ENCODE measurements around the gene LHX6.

LHX6 gene

DNA sequence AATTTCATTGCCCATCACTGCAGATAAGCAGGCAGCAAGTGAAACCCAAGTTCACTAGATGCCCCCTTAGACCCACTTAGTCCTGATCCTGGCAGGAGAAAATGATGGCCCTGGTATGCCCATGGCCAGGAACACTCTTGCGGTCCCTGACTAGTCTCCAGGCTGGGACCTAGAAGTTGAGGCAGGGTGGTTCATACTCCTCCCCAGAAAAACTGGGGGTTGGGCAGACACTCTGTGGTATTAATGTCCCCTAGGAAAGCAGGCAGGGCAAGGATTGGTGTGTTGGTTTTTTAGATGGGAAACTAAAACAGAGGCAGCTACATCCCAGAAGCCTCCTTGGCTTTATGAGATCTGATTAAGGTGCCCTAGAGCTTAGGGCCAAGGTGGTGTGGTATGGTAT is 13.1 kb downstream of the LHX6 start:
- DNase-seq = no peak

DNA sequence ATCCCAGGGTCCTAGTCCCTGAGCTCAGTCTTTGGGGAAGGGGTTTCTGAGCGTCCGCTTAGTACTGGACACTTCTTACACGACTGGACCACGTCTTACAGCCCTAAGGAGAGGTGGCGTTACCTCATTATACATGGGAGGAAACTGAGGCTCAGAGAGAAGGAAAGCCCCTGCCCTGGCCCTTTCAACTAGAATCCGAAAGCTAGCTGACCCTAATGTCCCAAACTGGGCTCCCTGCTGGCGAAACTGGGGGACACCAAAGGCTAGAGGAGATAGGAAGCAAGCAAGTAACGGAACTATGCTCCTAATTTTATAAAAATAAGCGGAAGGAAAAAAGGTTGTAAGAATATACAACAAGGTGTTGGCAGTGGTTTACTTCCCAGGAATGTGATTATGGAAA is 14.2 kb downstream of the LHX6 start:
- DNase-seq = no peak

DNA sequence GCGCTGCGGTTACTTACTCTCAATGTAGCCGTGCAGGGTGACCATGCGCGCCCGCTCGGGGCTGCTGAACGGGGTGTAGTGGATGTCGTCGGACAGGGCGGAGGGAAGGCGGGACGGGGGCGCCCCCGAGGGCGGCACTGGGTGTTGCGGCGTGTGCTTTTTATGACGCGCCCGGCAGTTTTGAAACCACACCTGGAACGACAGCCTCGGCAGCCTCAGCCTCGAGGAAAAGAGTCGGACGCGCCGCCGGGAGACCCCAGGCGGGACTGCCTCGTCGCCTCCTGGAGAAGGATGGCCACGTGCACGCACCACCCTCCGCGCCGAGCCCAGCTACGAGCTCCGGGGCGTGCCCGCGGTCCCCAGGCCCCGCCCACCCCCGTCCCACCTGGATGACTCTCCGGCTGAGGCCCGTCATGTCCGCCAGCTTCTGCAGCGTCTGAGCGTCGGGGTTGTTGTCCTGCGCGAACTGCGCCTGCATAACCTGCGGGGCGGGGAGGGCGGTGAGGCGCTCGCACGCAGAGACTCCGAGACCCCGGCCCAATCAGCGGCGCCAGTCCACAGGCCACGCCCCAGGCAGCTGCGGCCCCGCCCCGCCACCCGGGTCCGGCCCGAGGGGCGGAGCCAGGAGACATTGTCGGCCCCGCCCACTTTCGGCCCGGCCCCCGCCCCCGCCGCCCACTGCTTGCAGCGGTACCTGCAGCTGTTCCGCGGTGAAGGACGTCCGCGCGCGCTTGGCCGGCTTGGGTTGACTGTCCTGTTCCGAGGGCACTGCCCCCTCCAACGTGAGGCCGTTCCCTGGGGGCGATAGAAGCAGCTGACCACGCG is 15.0 kb downstream of the LHX6 start:
- peak; percentile 66 for DNase-seq

DNA sequence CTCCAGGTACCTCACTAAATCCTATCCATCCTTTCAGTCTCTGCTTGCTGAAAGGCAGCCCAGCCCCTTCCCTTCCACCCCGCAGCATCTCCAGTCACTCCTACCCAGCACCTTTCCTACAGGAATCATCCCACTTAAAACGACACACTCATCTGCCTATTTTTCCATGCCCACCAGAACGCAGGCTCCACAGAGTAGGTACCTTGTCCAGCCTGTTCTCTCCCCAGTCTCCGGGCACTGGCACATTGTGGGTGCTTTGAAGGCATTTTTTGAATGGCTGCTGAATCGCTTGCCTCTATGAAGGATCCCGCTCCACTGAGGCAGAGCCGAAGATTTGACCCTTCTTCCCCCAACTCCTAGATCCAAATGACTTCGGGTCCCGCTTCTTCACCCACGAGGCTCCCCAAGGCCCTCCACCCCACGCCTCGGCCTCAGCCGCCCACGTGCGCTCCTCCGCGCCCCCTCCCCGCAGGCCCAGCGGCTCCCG is 15.6 kb downstream of the LHX6 start:
- DNase-seq = no peak

DNA sequence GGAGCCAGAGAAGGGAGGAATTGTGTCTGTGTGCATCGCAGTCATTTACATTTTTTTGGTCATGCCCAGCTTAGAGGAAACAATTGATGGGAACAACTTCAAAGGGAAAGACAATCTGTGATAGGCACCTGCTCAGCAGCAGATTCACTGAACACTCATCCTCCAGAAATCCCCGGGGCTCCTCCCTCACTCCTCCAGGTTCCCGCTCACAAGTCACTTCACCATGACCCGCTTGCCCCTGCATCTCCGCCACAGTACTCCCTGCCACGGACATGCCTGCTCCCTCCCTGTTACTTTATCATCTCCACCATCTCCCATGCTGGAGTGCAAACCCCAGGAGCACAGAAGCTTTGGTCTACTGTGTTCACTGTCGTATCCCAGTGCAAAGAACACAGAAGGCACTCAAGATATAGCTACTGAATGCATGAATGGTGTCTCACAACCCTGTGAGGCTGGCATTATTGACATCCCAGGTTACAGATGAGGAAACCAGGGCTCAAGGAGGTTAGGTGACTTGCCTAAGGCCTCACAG is 16.2 kb downstream of the LHX6 start:
- no peak for DNase-seq

DNA sequence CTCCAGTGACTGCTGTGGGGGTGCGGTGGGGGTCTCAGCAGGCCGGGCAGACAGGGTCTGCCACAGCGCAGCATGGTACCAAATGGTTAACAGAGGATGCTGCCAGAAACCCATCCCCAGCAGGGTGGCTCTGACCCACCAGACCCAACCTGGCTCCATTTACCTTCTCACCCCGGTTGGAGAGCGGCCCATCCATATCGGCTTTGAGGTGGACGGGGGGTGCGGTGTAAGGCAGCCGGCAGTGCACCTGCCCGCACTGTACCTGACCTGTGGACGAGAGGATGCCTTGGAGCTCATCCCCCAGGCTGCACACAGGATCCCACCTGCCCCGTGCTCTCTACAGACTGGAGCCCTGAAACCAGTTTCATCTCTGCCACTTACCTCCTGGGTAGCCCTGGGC is 19.3 kb downstream of the LHX6 start:
- DNase-seq = no peak

DNA sequence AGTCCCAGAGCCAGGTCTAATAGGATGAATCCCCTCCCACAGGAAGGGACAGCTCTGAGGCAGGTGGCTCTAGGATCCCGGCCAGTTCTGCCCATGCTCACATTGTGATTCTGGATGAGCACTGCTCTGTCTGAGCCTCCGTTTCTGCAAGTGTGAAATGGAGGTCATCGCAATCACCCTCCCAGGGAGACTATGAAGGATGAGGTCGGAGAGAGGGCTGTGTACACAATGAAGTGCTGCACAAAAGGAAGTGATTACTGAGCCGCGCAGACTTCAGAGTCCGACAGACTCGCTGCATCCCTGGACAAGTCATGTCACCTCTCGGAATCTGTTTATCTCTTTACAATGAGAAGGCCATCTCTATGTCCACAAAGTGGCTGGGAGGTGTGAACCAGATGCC is 21.7 kb downstream of the LHX6 start:
- no peak for DNase-seq

DNA sequence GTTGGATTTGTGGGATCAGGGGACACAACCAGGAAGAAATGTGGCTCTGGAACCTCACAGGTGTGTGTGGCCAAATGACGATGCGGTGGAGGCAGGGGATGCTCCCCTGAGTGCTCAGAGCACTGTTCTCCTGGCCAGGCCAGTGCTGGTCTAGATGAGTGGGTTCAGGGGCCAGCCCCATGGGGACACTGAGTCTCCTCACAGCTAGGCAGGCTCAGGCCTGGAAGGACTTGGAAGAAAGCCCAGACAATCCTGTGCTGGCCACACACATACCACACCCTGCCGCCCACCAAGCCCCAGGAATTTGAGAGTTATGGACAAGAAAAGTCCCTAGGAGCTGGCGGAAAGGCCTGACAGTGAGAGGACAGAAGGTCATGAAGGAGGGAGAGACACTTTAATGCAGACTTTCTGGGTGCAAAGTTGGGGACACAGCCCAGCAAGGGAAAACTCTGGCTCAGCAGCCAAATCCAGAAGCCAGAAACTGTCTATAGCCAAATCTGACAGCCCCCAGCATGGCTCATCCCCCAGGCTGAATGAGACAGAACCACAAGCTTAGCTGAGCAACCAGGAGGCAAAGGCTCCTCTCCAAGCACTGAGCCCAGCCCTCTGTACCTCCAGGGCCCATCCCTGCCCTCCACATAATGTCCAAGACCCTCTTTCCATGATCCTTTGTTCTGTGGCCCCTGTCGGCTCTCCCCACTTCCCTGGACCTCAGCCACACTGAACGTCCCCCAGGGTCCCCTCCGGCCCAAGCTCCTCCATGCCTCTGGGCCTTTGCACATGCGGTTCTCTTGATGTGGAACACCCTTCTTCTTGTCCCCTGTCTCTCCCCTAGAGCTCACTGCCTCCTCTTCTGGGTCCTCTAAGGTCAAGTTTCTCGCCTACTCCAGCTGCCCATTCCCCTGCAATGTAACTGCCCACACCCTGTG is 22.4 kb downstream of the LHX6 start:
- DNase-seq = no peak

DNA sequence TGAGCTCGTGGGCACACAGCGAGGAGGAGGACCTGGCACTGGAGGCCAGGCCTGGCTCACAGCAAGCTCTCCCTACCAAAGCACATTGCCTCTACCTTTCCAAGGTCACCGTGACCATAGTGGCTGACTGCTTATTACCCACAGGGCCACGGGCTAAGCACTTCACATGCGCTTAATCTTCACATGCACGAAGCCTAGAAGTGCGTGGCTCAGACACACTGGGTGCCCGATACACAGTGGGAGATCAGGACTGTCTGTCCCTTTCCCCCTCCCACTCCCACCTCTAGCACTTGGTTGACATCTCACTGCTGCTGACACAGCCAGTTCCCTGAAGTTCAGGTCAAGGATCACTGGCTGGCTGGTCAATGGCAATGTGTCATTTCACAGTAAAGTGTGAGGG is 23.6 kb downstream of the LHX6 start:
- DNase-seq = no peak

DNA sequence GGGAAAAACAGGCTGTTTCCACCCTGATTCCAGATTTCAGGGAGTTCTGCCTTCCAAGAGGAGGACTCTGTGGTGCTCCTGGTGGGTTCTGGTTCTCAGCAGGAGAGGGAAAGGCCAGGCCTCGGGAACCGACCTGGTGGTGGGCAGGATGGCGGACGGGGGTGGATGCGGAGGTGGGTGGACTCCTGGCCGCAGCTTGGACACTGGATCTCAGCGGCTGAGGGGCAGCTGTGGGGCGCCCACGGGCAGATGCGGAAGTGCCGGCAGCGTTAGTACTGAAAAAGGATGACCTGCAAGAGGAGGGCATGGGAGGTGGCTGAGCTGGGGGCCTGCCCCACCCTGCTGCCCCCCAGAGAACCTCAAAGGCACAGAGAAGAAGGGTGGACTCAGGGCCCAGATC is 24.3 kb downstream of the LHX6 start:
- no peak for DNase-seq

DNA sequence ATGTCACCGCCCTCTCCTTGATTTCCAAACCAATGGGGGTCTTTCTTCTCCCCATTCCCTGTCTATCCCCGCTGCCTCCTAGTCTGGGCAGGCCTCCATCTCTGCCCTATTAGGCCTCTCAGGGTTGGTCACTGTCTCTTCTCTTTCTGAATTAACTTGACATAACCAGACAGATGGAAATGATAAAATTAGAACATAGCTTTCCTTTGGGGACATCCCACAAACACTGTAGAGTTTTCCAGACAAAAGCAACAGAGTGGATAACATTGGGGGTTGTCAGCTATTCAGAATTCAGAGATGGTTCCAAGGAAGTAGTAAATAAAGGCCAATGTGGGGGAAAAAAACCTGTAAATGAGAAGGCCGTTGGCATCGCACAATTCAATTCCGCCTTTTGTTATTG is 24.7 kb downstream of the LHX6 start:
- DNase-seq = no peak

DNA sequence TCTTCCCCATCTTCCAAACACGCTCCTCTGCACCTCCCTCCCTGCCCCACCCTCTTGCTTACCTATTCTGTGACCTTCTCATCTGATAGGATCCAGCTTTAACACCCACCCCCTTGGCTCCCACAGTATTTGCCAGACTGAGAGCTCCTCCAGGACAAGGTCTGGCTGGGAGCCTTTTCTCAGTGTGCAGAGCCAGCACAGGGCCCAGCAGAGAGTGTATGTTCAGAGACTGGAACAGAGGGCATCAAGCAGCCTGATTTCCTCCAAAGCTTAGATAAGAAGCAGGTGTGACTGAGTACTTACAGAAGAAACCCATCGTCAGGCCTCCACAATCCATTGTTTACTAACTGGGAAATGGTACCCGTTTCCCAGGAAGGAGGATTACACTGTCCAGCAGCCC is 26.6 kb downstream of the LHX6 start:
- no peak for DNase-seq

DNA sequence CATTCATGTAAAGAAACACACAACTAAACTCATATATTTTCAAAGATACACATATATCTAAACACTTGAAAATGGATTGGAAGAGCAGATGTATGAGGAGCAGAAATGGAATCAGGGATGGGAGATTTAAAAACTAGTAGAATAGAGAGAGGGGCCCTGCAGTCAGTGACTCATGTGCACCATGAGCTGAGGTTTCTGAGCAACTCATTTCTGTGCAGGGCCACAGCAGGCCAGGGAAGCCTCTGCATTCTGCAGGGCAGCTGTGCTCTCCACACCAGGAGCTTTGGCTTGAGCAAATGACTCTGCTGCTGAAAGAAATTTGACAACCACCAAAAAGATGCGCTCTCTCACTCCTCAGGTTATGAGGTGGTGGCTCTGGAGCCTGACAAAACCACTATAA is 27.1 kb downstream of the LHX6 start:
- DNase-seq = no peak

DNA sequence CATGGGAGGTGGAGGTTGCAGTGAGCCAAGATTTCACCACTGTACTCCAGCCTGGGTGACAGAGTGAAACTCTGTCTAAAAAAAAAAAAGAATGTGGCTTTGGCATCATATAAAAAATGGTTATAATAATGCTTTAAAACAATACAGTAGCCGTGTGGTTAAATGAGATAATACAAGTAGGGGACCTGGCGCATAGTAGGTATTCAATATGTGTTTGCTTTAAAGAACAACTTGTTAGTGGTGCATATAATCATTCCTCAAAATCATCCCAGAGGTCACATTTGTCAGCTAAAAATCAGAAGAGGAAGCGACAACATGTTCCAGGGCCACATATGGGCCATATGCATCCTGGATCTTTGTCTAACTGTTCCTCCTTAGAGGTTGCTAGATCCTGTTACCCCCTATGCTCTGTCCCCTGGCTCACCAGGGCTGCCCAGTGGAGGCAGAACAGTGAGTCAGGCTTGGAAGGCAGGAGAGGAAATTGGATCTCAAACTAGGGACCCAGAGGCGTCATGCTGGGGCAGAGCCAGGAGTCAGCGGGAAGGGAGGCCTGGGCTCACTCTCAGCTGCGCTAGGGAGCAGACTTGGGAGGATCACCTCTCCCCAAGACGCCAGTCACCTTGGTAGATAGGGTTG is 27.7 kb downstream of the LHX6 start:
- peak; percentile 6 for DNase-seq

DNA sequence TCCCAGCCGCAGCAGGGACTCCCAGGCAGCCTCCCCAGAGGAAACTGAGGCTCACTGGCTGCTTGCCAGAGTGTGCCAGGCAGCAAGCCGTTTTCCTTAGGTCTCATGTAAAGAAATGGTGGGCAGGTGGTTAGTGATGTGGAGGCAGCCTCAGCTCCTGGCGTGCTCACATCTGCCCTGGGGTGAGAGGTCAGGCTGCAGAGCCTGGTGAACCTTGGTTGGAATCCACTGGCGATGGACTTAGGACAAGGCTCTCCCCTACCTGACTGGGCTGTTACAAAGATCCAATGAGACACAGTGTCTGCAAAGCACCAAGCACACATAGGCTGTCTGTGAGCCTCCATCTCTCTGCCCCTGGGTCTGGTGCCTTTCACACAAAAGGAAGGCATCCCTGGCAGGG is 30.9 kb downstream of the LHX6 start:
- DNase-seq = no peak

DNA sequence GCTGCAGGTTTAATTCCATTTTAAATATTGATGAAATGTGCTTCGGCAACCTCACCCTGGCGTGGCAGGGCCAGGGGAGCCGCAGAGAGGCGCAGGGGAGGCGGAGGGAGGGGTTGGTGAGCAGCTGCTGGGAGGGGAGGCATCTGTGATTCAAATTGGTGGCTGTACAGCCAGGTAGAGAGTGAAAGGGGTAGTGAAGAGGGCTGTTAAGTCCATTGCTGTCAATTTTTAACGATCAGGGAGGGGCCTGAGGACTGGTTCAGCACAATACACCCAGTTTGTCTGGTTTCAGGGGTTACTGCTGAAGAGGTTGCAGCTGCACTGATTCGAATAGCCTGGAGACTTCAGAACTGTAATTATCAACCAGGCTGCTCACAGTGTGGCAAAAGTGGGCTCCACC is 31.3 kb downstream of the LHX6 start:
- DNase-seq = no peak

DNA sequence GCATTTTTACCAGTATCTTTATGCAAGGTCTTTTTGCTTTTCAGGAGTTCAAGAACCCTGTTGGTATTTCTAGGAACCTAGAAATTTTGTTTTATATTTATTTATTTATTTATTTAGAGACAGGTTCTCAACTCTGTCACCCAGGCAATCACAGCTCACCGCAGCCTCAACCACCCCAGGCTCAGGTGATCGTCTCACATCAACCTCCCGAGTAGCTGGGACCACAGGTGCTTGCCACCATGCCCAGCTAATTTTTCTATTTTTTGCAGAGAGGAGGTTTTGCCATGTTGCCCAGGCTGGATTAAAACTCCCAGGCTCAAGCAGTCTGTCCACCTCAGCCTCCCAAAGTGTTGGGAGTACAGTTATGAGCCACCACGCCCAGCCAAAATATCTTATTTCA is 32.9 kb downstream of the LHX6 start:
- DNase-seq = no peak

DNA sequence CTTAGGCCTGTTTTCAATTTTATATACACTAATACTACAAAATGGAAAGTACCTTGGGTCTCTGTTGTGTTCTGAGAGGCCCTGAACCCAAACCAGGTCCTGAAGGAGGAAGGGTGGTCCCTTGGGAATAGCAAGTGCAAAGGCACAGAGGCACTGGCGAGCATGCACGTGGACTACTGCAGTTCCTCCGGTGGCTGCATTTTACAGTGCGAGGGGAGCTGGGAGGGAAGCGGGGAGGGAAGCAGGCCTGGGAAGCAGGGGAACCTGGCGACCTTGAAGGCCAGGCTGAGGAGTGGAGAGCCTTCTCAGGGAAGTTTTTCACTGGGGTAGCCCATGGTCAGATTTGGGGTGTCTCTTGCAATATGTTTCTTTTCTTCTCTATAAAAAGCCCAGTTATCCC is 35.1 kb downstream of the LHX6 start:
- DNase-seq = no peak

DNA sequence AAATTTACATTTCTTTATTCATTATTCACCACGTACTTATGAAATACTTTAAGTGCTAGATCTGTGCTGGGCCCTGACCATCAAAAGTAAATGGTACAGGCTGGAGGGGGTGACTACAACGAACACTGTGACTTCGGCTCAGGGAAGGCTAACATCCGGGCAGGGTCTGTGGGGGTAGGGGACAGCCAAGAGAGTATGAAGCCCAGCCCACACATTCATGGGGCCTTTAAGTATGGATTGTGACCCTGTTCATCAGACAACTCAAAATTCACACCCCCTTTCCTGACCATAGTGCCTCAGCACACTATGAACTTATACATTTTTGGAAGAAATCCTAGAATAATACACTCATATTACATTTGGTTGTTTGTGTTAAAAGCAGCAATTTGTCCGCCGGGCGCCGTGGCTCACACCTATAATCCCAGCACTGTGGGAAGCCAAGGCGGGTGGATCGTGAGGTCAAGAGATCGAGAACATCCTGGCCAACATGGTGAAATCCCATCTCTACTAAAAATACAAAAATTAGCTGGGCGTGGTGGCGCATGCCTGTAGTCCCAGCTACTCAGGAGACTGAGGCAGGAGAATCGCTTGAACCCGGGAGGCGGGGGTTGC is 35.7 kb downstream of the LHX6 start:
- no peak for DNase-seq

DNA sequence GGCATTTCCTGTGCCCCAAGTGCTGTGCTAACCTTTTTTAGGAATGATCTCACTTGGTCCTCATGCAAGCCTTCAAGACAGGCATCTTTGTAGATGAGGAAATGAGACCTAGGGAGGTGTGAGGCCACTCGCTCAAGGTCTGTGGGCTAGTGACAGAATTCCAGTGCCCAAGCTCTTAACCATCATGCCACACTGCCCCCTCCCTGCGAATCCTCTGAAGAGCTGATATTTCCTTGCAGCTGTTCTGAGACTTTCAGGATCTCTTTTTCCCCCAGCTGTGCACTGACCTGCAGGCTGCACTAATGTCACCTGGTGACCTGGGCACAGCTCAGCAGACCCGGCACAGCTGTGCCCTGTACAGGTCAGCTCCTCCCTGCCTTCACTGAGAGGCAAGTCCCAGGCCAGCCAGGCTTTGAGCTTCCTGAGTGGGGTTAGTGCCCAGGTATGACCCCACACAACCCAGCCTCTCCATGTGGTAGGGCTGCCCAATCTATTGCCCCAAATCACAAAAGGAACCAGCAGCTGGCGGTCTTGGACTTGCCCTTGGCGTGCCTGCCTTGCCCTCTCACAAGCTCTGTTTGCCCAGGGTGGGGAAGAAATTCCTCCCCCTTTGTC is 36.4 kb downstream of the LHX6 start:
- no peak for DNase-seq

DNA sequence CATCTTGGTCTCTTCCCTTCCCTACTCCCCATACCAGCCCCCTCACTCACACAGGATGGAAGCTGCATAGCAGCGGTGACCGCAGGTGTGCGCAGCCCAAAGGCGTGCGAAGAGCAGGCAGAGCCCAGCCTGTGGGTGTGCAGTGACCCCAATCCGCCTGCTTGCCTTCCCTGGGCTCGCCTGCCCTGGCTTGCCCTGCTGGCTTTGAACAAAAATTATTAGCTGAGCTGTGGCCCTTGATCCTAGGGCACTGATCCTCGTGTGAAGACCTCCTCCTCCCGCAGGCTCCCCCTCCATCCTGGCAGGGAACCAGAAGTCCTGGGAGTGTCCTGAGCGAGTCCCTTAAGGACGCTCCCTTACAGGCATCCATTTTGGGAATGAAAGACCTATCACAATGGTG is 37.2 kb downstream of the LHX6 start:
- no peak for DNase-seq

DNA sequence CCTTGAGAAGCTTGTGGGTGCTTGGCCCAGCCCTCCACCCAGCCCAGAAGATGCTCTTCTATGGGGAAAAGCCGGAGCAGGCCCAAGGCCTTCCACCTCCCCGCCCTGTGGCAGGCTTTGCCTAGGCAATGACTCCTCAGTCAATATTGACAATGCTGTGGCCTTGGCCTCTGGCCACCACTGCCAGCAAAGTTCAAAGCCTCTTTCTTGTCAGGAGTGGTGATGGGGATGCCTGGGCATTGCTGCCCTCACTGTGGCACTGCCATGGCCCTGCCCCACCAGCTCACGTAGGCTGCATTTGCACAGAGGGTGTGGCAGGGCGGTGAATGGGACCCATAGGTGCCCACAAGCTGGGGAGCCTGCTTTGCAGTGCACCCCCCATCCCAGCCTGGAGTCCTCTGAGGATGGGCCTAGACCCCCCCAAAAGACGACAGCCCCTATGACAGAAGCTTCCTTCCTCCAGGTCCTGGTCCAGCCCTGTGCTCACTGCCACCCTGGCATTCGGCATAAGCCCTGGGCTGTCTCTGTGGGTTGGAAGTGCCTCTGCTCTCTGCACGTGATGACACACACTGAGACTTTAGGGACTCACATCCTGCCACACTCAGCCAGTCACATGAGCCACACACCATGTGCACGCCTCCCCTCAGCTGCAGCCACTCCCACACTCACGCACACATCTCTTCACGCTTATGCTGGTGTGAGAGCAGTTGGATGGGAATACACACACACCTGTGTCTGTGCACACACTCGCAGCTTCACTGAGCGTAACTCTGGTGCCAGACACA is 38.0 kb downstream of the LHX6 start:
- no peak for DNase-seq
